Activated T-helper 17 cell treated with anti-CD3 and anti-CD28 coated beads, Interleukin-2, amount 50 U/mL, for 72 hours (primary cell): Measurements from ENCODE around the gene PSMB10. TPM values are rescaled to one million over a fixed set of nuclear protein-coding genes. Genes with fewer than 3 reads are reported as not detected.
A peak's percentile ranks its signal among the peaks of the same experiment; 100 is the strongest.
"Not testable (repeated sequence)": the region's sequence is repeated elsewhere in the genome, so short reads cannot be mapped to it uniquely, and the experiment has no call there.

ENCODE experiments used
- ATAC-seq: fragments of 150-1000 bp; cut with Tn5 transposase; replicated peaks from 2 replicates; pipeline ENCODE4 v1.10.0; 2021; ENCODE audit warnings: mild to moderate bottlenecking, moderate library complexity
- H3K27ac Mint-ChIP-seq: one replicate; pipeline ENCODE4 v1.8.0; 2022; ENCODE audit warnings: mixed read lengths
- H3K27me3 Mint-ChIP-seq: one replicate; pipeline ENCODE4 v1.8.0; 2022; ENCODE audit warnings: mixed read lengths
- H3K36me3 Mint-ChIP-seq: one replicate; pipeline ENCODE4 v1.8.0; 2022; ENCODE audit warnings: low read depth, mild to moderate bottlenecking, mixed read lengths
- H3K4me1 Mint-ChIP-seq: one replicate; pipeline ENCODE4 v1.8.0; 2022; ENCODE audit warnings: mixed read lengths
- H3K4me3 Mint-ChIP-seq: one replicate; pipeline ENCODE4 v1.8.0; 2022; ENCODE audit warnings: mild to moderate bottlenecking, mixed read lengths
- H3K9me3 Mint-ChIP-seq: one replicate; pipeline ENCODE4 v1.8.0; 2022; ENCODE audit warnings: mixed read lengths
- total RNA-seq, 2 donors: library from RNA; stranded (reverse); gene quantifications; one replicate each; pipeline ENCODE4 v1.2.3, GENCODE V29; 2022

Gene PSMB10
- total RNA-seq, 2 donors from 2014 or later, result 201 to 217 TPM

DNA sequence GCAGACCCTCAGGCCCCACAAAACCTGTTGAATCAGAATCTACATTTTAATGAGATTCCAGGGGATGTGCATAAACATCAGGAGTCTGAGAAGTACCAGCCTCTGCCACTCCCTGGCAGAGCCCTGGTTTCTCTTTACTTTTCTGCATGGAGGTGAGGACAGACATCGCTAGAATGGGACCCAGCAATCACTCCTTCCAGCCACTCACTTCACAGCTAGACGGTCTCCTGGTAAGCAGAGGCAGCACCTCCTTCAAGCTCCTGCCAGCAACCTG, 21.2 kb downstream of the PSMB10 start:
- H3K9me3 Mint-ChIP-seq, H3K27me3 Mint-ChIP-seq, H3K4me3 Mint-ChIP-seq, ATAC-seq: not testable (repeated sequence)
- H3K4me1 Mint-ChIP-seq, result peaks cover 12% of the 10 kb centered on the region
- H3K36me3 Mint-ChIP-seq, result peaks cover 10% of the 10 kb centered on the region
- peak overlapping the region; percentile 90 for H3K27ac Mint-ChIP-seq

DNA sequence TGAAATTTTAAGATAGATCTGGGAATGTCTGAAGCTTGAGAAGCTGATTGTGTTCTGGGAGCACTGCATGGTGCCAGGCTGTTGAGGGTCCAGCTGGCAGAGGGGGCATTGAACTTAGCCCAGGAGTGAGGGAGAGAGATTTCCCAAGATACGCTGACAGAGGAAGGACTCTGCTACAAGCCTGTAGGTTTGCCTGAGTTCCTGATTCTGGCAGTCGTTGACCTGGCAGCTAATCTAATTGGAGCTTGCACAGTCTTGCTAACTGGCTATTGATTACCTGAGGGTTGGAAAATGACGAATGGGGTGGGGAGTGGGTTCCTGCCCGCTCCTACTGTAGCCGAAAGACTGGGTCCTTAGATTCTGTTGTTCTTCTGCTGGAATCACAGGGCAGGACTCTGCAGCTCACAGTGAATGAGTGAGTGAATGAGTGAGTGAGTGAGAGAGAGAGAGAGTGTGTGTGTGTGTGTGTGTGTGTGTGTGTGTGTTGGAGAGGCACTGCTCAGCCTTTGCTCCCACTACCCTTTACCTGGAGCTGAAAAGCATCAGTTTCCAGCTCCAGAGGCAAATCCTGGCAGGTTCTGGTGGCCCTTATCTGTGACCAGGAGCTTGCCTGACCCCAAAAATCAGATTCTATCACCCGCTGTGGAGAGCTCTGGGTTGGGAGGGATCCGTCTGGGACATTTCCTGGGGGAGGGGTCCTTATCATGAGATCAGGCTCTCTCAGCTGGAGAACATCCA, 21.7 kb downstream of the PSMB10 start:
- Mint-ChIP-seq H3K4me1 (peaks cover 13% of the 10 kb centered on the region), H3K36me3 (peaks cover 12% of the 10 kb centered on the region), H3K4me3 (no peak overlapping the region), H3K9me3 (no peaks in the 10 kb centered on the region), H3K27ac (peak overlapping the region; percentile 27), H3K27me3 (no peaks in the 10 kb centered on the region)
- ATAC-seq, result no peak

DNA sequence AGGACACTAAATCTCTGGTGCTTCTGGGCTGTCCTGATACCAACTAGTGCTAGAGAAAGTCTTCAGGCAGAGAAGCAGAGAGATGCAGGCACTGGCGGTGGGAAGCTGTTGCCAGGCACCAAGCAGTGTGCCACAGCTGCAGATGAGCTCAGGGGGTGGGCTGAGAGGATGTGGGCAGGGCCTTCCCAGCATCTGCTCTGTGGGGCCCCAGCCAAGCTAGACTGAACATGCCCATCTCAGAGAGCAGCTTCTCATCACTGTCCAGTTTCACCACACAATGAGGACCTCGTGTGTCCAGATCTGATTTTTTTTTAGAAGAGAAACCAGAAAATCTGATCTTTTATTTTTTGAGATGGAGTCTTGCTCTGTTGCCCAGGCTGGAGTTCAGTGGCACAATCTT, 26.5 kb downstream of the PSMB10 start:
- Mint-ChIP-seq H3K27me3 (no peaks in the 10 kb centered on the region), H3K4me1 (peaks cover 9% of the 10 kb centered on the region), H3K36me3 (peaks cover 8% of the 10 kb centered on the region), H3K27ac (peak overlapping the region; percentile 41), H3K4me3 (no peak overlapping the region), H3K9me3 (no peaks in the 10 kb centered on the region)
- ATAC-seq, result peak; percentile 74

DNA sequence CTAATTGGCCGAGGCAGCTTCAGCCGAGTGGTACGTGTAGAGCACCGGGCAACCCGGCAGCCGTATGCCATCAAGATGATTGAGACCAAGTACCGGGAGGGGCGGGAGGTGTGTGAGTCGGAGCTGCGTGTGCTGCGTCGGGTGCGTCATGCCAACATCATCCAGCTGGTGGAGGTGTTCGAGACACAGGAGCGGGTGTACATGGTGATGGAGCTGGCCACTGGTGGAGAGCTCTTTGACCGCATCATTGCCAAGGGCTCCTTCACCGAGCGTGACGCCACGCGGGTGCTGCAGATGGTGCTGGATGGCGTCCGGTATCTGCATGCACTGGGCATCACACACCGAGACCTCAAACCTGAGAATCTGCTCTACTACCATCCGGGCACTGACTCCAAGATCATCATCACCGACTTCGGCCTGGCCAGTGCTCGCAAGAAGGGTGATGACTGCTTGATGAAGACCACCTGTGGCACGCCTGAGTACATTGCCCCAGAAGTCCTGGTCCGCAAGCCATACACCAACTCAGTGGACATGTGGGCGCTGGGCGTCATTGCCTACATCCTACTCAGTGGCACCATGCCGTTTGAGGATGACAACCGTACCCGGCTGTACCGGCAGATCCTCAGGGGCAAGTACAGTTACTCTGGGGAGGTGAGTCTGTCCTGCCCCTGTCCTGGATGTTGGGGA, 27.5 kb downstream of the PSMB10 start:
- Mint-ChIP-seq H3K27ac (peak overlapping the region; percentile 41), H3K9me3 (no peaks in the 10 kb centered on the region), H3K36me3 (peaks cover 8% of the 10 kb centered on the region), H3K4me1 (peaks cover 12% of the 10 kb centered on the region), H3K27me3 (no peaks in the 10 kb centered on the region), H3K4me3 (no peak overlapping the region)
- no peak for ATAC-seq

DNA sequence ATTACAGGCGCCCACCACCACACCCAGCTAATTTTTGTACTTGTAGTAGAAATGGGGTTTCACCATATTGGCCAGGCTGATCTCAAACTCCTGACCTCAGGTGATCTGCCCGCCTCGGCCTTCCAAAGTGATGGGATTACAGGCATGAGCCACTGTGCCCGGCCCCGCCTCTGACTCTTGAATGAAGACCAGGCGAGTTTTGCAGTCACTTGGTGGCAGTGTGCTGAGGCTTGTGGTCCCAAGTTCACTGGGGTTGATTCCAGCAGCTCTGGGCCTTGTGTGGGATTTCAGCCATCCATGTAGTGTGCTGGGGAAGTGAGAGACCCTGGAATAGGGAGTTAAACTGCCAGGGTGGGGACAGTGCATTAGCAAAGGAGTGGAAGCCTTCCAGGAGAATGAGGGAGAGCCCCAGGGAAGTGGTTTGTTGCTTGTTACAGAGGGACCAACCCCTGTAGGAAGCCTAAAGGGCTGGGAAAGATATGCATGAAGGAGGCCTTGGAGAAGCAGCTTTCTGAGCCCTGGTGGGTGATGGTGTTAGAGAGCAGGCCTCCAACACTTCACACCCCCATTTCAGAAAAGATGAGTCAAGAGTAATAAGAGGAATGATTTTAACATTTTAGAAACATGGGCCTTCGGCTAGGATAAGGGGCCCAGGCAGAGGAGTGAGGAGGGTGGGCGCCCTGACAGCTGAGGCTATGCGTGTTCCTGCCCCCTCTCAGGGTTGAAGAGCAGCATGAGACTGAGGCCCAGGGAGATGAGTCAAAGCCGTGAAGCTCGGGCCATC, 29.1 kb downstream of the PSMB10 start:
- H3K36me3 Mint-ChIP-seq, result peaks cover 21% of the 10 kb centered on the region
- no peak overlapping the region for H3K4me3 Mint-ChIP-seq
- no peaks in the 10 kb centered on the region for H3K27me3 Mint-ChIP-seq
- peaks cover 12% of the 10 kb centered on the region for H3K4me1 Mint-ChIP-seq
- H3K27ac Mint-ChIP-seq, result peak overlapping the region; percentile 73
- ATAC-seq, result no peak
- H3K9me3 Mint-ChIP-seq, result no peaks in the 10 kb centered on the region

DNA sequence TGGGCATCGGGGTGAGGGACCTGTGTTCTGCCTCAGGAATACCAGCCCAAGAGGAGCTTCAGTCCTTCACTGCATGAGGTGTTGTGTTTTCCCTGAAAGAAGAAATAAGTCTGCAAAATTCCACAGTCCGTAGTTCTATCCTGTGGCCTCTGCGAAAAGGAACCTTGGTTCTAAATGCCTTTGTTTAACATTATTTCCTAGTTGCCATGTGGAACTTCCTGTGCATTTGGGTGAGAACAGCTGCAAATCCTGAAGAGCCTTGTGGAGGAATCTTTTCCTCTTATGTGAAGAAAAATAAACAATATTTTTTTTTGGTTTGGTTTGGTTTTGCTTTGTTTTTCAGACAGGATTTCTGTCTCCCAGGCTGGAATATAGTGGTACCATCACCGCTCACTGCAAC, 33.8 kb downstream of the PSMB10 start:
- ATAC-seq, result no peak
- peak overlapping the region; percentile 35 for H3K27ac Mint-ChIP-seq
- no peaks in the 10 kb centered on the region for H3K9me3 Mint-ChIP-seq
- peaks cover 10% of the 10 kb centered on the region for H3K4me1 Mint-ChIP-seq
- peaks cover 13% of the 10 kb centered on the region for H3K36me3 Mint-ChIP-seq
- no peak overlapping the region for H3K4me3 Mint-ChIP-seq
- H3K27me3 Mint-ChIP-seq, result no peaks in the 10 kb centered on the region

DNA sequence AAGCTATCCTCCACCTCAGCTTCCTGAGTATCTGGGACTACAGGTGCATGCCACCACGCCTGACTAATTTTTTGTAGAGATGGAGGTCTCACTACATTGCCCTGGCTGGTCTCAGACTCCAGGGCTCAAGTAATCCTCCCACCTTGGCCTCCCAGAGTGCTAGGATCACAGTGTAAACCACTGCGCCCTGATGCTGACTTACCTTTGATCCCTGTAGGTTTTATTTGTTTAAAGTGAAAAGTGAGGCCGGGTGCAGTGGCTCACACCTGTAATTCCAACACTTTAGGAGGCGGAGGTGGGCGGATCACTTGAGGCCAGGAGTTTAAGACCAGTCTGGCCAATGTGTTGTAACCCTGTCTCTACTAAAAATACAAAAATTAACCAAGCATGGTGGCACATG, 34.9 kb downstream of the PSMB10 start:
- Mint-ChIP-seq H3K27me3 (no peaks in the 10 kb centered on the region), H3K4me3 (no peak overlapping the region), H3K36me3 (peaks cover 13% of the 10 kb centered on the region), H3K4me1 (peaks cover 15% of the 10 kb centered on the region), H3K9me3 (no peaks in the 10 kb centered on the region), H3K27ac (no peak overlapping the region)
- no peak for ATAC-seq

DNA sequence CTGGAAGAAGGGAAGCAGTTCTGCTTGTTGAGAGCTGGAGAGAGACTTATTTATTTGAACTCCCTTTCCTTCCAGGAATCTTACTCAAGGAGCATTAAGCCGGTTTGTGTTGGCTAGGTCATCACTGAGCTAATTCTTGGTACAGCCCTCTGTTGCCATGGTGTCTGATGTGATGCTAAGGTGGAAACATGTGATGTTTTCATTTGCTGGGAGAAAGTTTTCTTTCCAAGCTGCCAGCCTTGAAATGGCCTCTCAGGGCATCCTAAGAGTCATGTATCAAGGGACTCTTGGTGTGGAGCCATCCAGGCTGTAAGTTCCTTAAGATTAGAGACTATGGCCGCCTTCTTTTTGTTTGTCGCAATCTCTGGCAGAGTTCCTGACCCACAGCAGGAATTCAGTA, 39.4 kb downstream of the PSMB10 start:
- no peaks in the 10 kb centered on the region for H3K9me3 Mint-ChIP-seq
- H3K4me1 Mint-ChIP-seq, result peaks cover 26% of the 10 kb centered on the region
- no peaks in the 10 kb centered on the region for H3K36me3 Mint-ChIP-seq
- no peaks in the 10 kb centered on the region for H3K27me3 Mint-ChIP-seq
- no peak for ATAC-seq
- H3K4me3 Mint-ChIP-seq, result no peak overlapping the region
- no peak overlapping the region for H3K27ac Mint-ChIP-seq

DNA sequence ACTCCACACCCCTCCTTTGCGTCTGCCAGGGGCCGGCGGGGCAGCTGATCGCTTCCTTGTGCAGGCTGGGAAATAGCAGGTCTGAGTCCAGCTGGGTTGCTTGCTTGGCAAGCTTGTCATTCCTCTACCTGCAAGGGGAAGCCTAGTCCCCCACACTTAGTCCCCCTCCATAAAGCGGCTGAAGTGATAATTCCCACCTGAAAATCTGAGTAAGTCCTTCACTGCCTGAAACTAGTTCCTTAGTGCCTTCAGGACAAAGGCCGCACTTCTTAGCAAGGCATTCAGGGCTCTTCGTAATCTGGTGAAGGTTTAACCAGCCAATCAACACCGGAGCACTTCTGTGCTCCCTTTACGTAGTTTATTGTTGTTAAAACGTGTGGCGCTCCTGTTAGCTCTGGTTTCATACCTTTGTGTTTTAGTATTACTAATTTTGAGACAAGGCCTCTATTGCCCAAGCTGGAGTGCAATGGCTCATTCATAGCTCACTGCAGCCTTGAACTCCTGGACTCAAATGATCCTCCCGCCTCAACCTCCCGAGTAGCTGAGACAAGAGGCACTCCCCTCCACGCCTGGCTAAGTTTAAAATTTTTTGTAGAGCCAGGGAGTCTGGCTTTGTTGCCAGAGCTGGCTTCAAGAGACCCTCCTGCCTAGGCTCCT, 42.8 kb downstream of the PSMB10 start:
- H3K27me3 Mint-ChIP-seq, result no peaks in the 10 kb centered on the region
- H3K27ac Mint-ChIP-seq, result peak overlapping the region; percentile 96
- H3K4me3 Mint-ChIP-seq, result peak overlapping the region; percentile 95
- peaks cover 22% of the 10 kb centered on the region for H3K4me1 Mint-ChIP-seq
- H3K36me3 Mint-ChIP-seq, result no peaks in the 10 kb centered on the region
- no peaks in the 10 kb centered on the region for H3K9me3 Mint-ChIP-seq
- ATAC-seq, result no peak

DNA sequence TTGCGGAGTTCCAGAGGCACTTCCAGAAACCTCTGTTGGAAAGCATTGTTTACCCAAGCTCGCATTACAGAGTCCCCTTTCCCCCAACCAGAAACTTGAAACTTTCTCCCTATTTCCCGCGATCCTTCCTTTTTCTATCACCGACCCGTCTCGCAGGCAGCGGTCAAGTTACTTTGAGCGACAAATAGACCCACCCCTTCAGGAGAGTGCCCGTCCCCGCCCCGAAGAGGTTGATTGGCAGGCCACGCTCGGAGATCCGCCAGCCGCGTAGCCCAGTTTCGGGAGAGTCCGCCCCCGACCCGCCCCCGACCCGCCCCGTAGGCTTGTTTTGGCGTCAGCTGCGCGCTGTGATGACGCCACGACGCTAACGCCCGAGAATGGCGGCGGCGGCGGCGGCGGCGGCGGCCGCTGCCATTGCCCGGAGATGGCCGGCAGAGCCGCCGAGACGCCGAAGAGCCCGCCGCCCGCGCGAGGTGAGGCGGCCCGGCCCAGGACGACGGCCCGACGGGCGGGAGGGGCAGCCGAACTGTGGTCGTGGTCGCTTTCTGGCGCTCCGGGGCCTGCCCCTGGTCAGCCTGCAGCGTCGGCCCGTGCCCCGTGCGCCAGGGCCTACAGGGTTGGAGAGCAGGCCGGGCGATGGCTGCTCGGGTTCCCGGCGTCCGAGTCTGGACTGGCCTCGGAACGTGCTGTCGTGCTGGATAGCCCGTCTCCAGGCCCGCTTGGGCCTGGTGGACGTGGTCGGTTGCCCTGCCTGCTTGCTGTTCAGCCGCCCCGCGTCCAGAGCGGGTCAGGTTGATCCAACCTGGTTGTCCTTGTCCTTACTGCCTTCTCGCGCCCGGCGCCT, 43.5 kb downstream of the PSMB10 start, which contains the start of gene PSKH1:
Gene PSKH1, plus strand, starts transcription at position 356 of the 844 bp plus-strand sequence. CDS start 15,496 bp downstream, outside the sequence.
- peak within 1 kb of the TSS; percentile 96 for H3K27ac Mint-ChIP-seq
- no peaks in the 10 kb centered on the region for H3K27me3 Mint-ChIP-seq
- H3K4me1 Mint-ChIP-seq, result peaks cover 22% of the 10 kb centered on the region
- no peaks in the 10 kb centered on the region for H3K9me3 Mint-ChIP-seq
- peak; percentile 100 for ATAC-seq
- peak within 1 kb of the TSS; percentile 95 for H3K4me3 Mint-ChIP-seq
- no peaks in the 10 kb centered on the region for H3K36me3 Mint-ChIP-seq

DNA sequence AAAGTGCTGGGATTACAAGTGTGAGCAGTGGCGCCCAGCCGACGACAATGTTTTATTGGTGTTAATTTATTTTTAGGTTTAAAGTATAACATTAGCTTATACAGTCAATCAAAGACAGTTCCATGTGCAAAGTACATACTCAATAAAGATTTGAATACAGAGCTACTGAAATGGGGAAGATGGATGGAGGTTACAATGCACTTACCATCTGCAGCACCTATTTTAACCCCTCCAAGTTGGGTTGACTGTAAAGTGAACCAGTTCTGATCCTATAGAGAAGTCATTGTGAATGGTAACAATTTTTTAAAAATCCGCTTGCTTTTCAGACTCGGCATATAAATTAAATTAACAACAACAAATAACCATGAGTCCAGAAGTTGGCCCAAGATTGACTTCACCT, 44.3 kb downstream of the PSMB10 start:
- Mint-ChIP-seq H3K36me3 (no peaks in the 10 kb centered on the region), H3K4me1 (peaks cover 22% of the 10 kb centered on the region), H3K27ac (peak overlapping the region; percentile 94), H3K4me3 (peak overlapping the region; percentile 95), H3K9me3 (no peaks in the 10 kb centered on the region), H3K27me3 (no peaks in the 10 kb centered on the region)
- ATAC-seq, result no peak

DNA sequence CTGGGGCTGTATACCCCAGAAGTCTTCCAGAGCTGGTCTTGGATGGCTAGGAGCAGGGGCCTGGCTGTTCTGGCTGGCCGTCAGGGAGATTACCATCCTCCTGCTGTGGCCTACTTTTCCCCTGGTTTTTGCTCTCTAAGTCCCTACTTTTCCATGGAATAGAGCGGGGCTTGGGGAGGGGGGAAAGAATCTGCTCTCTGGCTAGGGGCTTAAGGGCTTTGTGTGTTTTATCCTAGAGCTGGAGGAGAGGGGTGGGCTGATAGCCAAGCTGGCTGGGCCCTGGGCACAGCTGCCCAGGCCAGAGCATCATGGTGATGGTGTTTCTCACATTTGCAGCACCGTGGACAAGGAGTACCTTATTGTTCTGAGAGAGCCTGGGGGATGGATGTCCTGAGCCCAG, 48.3 kb downstream of the PSMB10 start:
- Mint-ChIP-seq H3K4me1 (peaks cover 6% of the 10 kb centered on the region), H3K27ac (no peak overlapping the region), H3K36me3 (peaks cover 20% of the 10 kb centered on the region), H3K4me3 (no peak overlapping the region), H3K27me3 (no peaks in the 10 kb centered on the region), H3K9me3 (no peaks in the 10 kb centered on the region)
- ATAC-seq, result no peak

DNA sequence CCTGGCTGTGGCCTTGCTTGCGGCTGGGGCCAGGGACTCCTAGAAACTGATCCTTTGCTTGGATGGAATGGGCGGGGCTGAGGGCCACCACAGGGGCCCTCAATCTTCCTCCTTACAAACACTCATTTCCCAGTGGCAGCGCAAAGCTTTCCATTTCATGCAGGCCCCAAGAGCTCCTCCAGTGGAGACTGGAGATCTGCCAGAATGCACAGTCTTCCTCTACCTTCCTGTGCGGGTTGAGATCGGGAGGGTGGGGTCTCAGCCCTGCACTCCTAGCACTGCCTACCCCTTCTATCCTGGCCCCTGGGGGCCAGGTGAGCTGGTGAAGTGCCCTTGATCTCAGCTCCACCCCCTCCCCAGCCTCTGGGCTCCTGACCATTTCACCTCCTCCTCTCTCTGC, 50.3 kb downstream of the PSMB10 start:
- Mint-ChIP-seq H3K4me1 (no peaks in the 10 kb centered on the region), H3K27me3 (no peaks in the 10 kb centered on the region), H3K4me3 (no peak overlapping the region), H3K27ac (no peak overlapping the region), H3K36me3 (peaks cover 35% of the 10 kb centered on the region), H3K9me3 (no peaks in the 10 kb centered on the region)
- ATAC-seq, result no peak

DNA sequence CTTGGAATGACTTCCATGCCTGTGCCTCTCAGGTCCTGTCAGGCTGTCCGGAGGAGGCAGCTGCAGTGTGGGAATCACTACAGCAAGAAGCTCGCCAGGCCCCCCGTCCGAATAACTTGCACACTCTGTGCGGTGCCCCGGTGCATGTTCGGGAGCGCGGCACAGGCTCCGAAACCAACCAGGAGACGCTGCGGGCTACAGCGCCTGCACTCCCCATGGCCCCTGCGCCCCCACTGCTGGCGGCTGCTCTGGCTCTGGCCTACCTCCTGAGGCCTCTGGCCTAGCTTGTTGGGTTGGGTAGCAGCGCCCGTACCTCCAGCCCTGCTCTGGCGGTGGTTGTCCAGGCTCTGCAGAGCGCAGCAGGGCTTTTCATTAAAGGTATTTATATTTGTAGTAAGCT, 50.7 kb downstream of the PSMB10 start:
- Mint-ChIP-seq H3K4me3 (no peak overlapping the region), H3K27ac (no peak overlapping the region), H3K36me3 (peaks cover 39% of the 10 kb centered on the region), H3K9me3 (no peaks in the 10 kb centered on the region), H3K4me1 (no peaks in the 10 kb centered on the region), H3K27me3 (no peaks in the 10 kb centered on the region)
- no peak for ATAC-seq
